PFSK-1 (cell line): ENCODE data around the gene SKIL.

Experiments
- FOXP2 ChIP-seq: optimal IDR thresholded peaks from 2 replicates; pipeline ENCODE3; 2011; ENCODE audit warnings: borderline replicate concordance, control low read depth, inconsistent platforms; ENCODE audit not compliant: insufficient read depth; ENCODE audit errors: extremely low read length, extremely low read depth
- POLR2AphosphoS5 ChIP-seq: IDR thresholded peaks from 2 replicates; pipeline ENCODE4 v1.6.1; 2012; ENCODE audit warnings: low read depth, mild to moderate bottlenecking, control low read depth, low read length, moderate library complexity
- REST ChIP-seq, 2 experiments: IDR thresholded peaks; 2 replicates each; pipeline versions ENCODE4 v1.6.1 to v1.8.0; 2011 to 2012; ENCODE audit warnings: low read depth in 2 of 2, low read length in 2 of 2, control low read depth in 1 of 2, inconsistent platforms in 1 of 2, mild to moderate bottlenecking in 1 of 2, moderate library complexity in 1 of 2; ENCODE audit not compliant: insufficient read depth in 1 of 2
- SIN3A ChIP-seq: IDR thresholded peaks from 2 replicates; pipeline ENCODE4 v1.6.1; 2012; ENCODE audit warnings: mild to moderate bottlenecking, low read length, moderate library complexity, borderline replicate concordance; ENCODE audit not compliant: insufficient read depth
- TAF1 ChIP-seq: IDR thresholded peaks from 2 replicates; pipeline ENCODE4 v1.6.1; 2012; ENCODE audit warnings: low read length, control low read depth, borderline replicate concordance; ENCODE audit not compliant: insufficient read depth

- no peak for TF ChIP-seq POLR2AphosphoS5
- TF ChIP-seq REST (IDR thresholded peaks at IDR 0.05; ENCODE audit: insufficient read depth in 1 of 2, low read depth in 2 of 2, low read length in 2 of 2): no peak
- TF ChIP-seq SIN3A: no peak
- no peak for TF ChIP-seq FOXP2
- TF ChIP-seq TAF1: no peak
Observed at GRCh38 chr3:170360916-170361315, 3.4 kb downstream of the SKIL start.
